Transverse colon (tissue), 4 donors: ENCODE data around the gene USP19.

ENCODE experiments used
- CTCF ChIP-seq, 5 experiments: fragments of 200-600 bp in 3 of 5; fragments of 450-650 bp in 2 of 5; sonication (generic) in 3 of 5; IDR thresholded peaks; 1 replicate in 2 of 5; 2 replicates in 3 of 5; pipeline ENCODE4 v1.5.1; 2016 to 2017; ENCODE audit warnings: antibody characterized with exemption in 5 of 5, inconsistent platforms in 3 of 5, mild to moderate bottlenecking in 2 of 5, moderate library complexity in 1 of 5
- POLR2A ChIP-seq: fragments of 450-650 bp; IDR thresholded peaks from one replicate; pipeline ENCODE4 v1.6.1; 2016; ENCODE audit warnings: antibody characterized with exemption, mild to moderate bottlenecking, moderate library complexity
- POLR2AphosphoS5 ChIP-seq, 3 donors: sonication (generic); formaldehyde crosslinking; IDR thresholded peaks; one replicate each; pipeline ENCODE4 v1.6.1; 2016; ENCODE audit warnings: antibody characterized with exemption in 3 of 3

DNA sequence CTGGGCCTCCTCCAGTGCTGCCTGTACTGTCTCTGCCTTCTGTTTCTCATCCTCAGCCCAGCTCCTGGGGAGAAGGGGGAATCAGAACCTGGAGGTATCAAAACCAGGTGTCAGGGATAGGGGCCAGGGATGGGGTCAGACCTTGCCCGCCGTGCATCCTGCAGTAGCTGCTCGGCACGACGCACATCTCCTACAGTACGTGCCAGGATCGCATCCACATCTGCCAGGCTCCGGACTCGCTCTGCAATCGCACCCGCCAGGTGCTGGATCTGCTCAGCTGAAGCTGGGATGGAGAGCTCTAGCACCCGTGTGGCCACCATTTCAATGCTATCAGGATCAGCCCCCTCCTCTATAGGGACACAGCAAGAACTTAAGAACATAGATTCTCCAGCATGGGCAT, 1.4 kb upstream of the USP19 start:
- TF ChIP-seq CTCF (IDR thresholded peaks at IDR 0.05): no peak
- TF ChIP-seq POLR2A: no peak
- TF ChIP-seq POLR2AphosphoS5 (IDR thresholded peaks at IDR 0.05): no peak
